HCT116 (cell line): ENCODE measurements around the gene AIMP1.

Source experiments
- CEBPB ChIP-seq: IDR thresholded peaks from 2 replicates; pipeline ENCODE4 v1.6.1; 2012; ENCODE audit warnings: low read depth
- EZH2 ChIP-seq: fragments of 200-600 bp; sonication (generic); IDR thresholded peaks from 2 replicates; pipeline ENCODE4 v1.6.1; 2017; ENCODE audit warnings: antibody characterized with exemption, mixed run types
- EZH2phosphoT487 ChIP-seq: fragments of 200-600 bp; IDR thresholded peaks from 2 replicates; pipeline ENCODE4 v1.6.1; 2018; ENCODE audit warnings: antibody characterized with exemption, borderline replicate concordance
- FOSL1 ChIP-seq: IDR thresholded peaks from 2 replicates; pipeline ENCODE4 v1.6.1; 2012; ENCODE audit warnings: low read depth
- POLR2A ChIP-seq: IDR thresholded peaks from 2 replicates; pipeline ENCODE4 v1.7.0; 2011; ENCODE audit warnings: borderline replicate concordance; ENCODE audit not compliant: insufficient read depth, insufficient read length; ENCODE audit errors: extremely low read depth
- POLR2AphosphoS5 ChIP-seq: IDR thresholded peaks from 2 replicates; pipeline ENCODE4 v1.6.1; 2011; ENCODE audit warnings: mild to moderate bottlenecking, low read depth, low read length, moderate library complexity
- RAD21 ChIP-seq: IDR thresholded peaks from 2 replicates; pipeline ENCODE4 v1.6.1; 2012; ENCODE audit warnings: low read depth, mild to moderate bottlenecking
- SP1 ChIP-seq: IDR thresholded peaks from 2 replicates; pipeline ENCODE4 v1.6.1; 2012; ENCODE audit warnings: low read depth
- TCF7L2 ChIP-seq: IDR thresholded peaks from 2 replicates; pipeline ENCODE4 v1.7.0; 2011; ENCODE audit warnings: borderline replicate concordance, inconsistent platforms; ENCODE audit not compliant: insufficient read depth, insufficient read length; ENCODE audit errors: extremely low read depth
- ZNF274 ChIP-seq: fragments of 200-500 bp; sonication (Bioruptor generic); IDR thresholded peaks from 2 replicates; pipeline ENCODE4 v1.6.1; 2014; ENCODE audit warnings: mild to moderate bottlenecking, low read depth, low read length, inconsistent platforms
- TF ChIP-seq, protein P1 (sequence below), 3 experiments: fragments of 200-600 bp in 1 of 3; sonication (generic) in 1 of 3; IDR thresholded peaks in 2 of 3; conservative IDR thresholded peaks in 1 of 3; 2 replicates each; pipeline ENCODE4 v1.5.1; 2012 to 2017; ENCODE audit warnings: low read depth in 2 of 3, low read length in 2 of 3, antibody characterized with exemption in 1 of 3, borderline replicate concordance in 1 of 3, control low read depth in 1 of 3, mild to moderate bottlenecking in 1 of 3, mixed read lengths in 1 of 3, mixed run types in 1 of 3, moderate library complexity in 1 of 3; ENCODE audit not compliant: insufficient read depth in 1 of 3
- TF ChIP-seq, protein P2 (sequence below): IDR thresholded peaks from 2 replicates; pipeline ENCODE4 v1.6.1; 2012; ENCODE audit warnings: low read depth
- TF ChIP-seq, protein P3 (sequence below): IDR thresholded peaks from 2 replicates; pipeline ENCODE4 v1.6.1; 2011; ENCODE audit warnings: mild to moderate bottlenecking, low read length, moderate library complexity; ENCODE audit not compliant: insufficient replicate concordance; ENCODE audit errors: extremely low read depth

- TF ChIP-seq, protein P1, sequence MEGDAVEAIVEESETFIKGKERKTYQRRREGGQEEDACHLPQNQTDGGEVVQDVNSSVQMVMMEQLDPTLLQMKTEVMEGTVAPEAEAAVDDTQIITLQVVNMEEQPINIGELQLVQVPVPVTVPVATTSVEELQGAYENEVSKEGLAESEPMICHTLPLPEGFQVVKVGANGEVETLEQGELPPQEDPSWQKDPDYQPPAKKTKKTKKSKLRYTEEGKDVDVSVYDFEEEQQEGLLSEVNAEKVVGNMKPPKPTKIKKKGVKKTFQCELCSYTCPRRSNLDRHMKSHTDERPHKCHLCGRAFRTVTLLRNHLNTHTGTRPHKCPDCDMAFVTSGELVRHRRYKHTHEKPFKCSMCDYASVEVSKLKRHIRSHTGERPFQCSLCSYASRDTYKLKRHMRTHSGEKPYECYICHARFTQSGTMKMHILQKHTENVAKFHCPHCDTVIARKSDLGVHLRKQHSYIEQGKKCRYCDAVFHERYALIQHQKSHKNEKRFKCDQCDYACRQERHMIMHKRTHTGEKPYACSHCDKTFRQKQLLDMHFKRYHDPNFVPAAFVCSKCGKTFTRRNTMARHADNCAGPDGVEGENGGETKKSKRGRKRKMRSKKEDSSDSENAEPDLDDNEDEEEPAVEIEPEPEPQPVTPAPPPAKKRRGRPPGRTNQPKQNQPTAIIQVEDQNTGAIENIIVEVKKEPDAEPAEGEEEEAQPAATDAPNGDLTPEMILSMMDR (IDR thresholded peaks at IDR 0.05 in 2 of 3, conservative IDR thresholded peaks at IDR 0.05 in 1 of 3; ENCODE audit: borderline replicate concordance in 1 of 3, insufficient read depth in 1 of 3, low read depth in 2 of 3, low read length in 2 of 3), result no peak
- TF ChIP-seq ZNF274, result no peak
- TF ChIP-seq SP1, result no peak
- TF ChIP-seq RAD21, result no peak
- no peak for TF ChIP-seq POLR2A
- no peak for TF ChIP-seq POLR2AphosphoS5
- no peak for TF ChIP-seq TCF7L2
- TF ChIP-seq FOSL1, result no peak
- TF ChIP-seq, protein P2, sequence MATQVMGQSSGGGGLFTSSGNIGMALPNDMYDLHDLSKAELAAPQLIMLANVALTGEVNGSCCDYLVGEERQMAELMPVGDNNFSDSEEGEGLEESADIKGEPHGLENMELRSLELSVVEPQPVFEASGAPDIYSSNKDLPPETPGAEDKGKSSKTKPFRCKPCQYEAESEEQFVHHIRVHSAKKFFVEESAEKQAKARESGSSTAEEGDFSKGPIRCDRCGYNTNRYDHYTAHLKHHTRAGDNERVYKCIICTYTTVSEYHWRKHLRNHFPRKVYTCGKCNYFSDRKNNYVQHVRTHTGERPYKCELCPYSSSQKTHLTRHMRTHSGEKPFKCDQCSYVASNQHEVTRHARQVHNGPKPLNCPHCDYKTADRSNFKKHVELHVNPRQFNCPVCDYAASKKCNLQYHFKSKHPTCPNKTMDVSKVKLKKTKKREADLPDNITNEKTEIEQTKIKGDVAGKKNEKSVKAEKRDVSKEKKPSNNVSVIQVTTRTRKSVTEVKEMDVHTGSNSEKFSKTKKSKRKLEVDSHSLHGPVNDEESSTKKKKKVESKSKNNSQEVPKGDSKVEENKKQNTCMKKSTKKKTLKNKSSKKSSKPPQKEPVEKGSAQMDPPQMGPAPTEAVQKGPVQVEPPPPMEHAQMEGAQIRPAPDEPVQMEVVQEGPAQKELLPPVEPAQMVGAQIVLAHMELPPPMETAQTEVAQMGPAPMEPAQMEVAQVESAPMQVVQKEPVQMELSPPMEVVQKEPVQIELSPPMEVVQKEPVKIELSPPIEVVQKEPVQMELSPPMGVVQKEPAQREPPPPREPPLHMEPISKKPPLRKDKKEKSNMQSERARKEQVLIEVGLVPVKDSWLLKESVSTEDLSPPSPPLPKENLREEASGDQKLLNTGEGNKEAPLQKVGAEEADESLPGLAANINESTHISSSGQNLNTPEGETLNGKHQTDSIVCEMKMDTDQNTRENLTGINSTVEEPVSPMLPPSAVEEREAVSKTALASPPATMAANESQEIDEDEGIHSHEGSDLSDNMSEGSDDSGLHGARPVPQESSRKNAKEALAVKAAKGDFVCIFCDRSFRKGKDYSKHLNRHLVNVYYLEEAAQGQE, result no peak
- TF ChIP-seq EZH2phosphoT487, result no peak
- TF ChIP-seq EZH2, result no peak
- TF ChIP-seq CEBPB, result no peak
- TF ChIP-seq, protein P3, sequence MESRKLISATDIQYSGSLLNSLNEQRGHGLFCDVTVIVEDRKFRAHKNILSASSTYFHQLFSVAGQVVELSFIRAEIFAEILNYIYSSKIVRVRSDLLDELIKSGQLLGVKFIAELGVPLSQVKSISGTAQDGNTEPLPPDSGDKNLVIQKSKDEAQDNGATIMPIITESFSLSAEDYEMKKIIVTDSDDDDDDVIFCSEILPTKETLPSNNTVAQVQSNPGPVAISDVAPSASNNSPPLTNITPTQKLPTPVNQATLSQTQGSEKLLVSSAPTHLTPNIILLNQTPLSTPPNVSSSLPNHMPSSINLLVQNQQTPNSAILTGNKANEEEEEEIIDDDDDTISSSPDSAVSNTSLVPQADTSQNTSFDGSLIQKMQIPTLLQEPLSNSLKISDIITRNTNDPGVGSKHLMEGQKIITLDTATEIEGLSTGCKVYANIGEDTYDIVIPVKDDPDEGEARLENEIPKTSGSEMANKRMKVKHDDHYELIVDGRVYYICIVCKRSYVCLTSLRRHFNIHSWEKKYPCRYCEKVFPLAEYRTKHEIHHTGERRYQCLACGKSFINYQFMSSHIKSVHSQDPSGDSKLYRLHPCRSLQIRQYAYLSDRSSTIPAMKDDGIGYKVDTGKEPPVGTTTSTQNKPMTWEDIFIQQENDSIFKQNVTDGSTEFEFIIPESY, result no peak
Observed at GRCh38 chr4:106289737-106290136, 26.6 kb upstream of the AIMP1 start.
